Inflammatory macrophage treated with lipopolysaccharide for 1 hour (primary cell): ENCODE results near the gene WWTR1.

Experiments used
- DNase-seq, 2 donors: peaks; one replicate each; pipeline ENCODE4 v3.0.0-alpha.2; 2020 to 2022

WWTR1 gene

GRCh38 chr3:149589332-149589731, 68.5 kb downstream of the WWTR1 start:
- DNase-seq: peak; percentile 9 to 10

- no peak for DNase-seq
These were observed 68.9 kb downstream of the WWTR1 start for GRCh38 chr3:149588909-149589308.

GRCh38 chr3:149587383-149587782, 70.4 kb downstream of the WWTR1 start:
- DNase-seq: no peak

- DNase-seq: no peak
These were observed 71.0 kb downstream of the WWTR1 start for GRCh38 chr3:149586871-149587270.

- no peak for DNase-seq
These were observed 72.5 kb downstream of the WWTR1 start for GRCh38 chr3:149585401-149585726.

GRCh38 chr3:149583921-149584635, 73.7 kb downstream of the WWTR1 start:
- DNase-seq: no peak

- no peak for DNase-seq
These were observed 75.4 kb downstream of the WWTR1 start for GRCh38 chr3:149582395-149582794.

GRCh38 chr3:149581681-149582370, 76.0 kb downstream of the WWTR1 start:
- DNase-seq: no peak

- DNase-seq: no peak
These were observed 76.6 kb downstream of the WWTR1 start for GRCh38 chr3:149581248-149581647.

- DNase-seq: no peak
These were observed 77.8 kb downstream of the WWTR1 start for GRCh38 chr3:149579838-149580542.

- no peak for DNase-seq
These were observed 78.7 kb downstream of the WWTR1 start for GRCh38 chr3:149579161-149579560.

- no peak for DNase-seq
These were observed 80.0 kb downstream of the WWTR1 start for GRCh38 chr3:149577801-149578200.

- DNase-seq: peak; percentile 4 to 10
These were observed 81.8 kb downstream of the WWTR1 start for GRCh38 chr3:149575961-149576564.

- no peak for DNase-seq
These were observed 82.4 kb downstream of the WWTR1 start for GRCh38 chr3:149575213-149575960.

GRCh38 chr3:149572796-149573414, 84.9 kb downstream of the WWTR1 start:
- no peak for DNase-seq

- no peak for DNase-seq
These were observed 86.4 kb downstream of the WWTR1 start for GRCh38 chr3:149571381-149571780.

- no peak for DNase-seq
These were observed 87.8 kb downstream of the WWTR1 start for GRCh38 chr3:149570016-149570415.

GRCh38 chr3:149567381-149567780, 90.4 kb downstream of the WWTR1 start:
- DNase-seq: no peak

GRCh38 chr3:149566292-149566975, 91.4 kb downstream of the WWTR1 start:
- no peak for DNase-seq

GRCh38 chr3:149564079-149564478, 93.7 kb downstream of the WWTR1 start:
- no peak for DNase-seq

- no peak for DNase-seq
These were observed 94.7 kb downstream of the WWTR1 start for GRCh38 chr3:149563114-149563513.

GRCh38 chr3:149560617-149561016, 97.2 kb downstream of the WWTR1 start:
- no peak for DNase-seq
